ENCODE results near the gene C18orf63.
"Not testable (repeated sequence)": the region's sequence is repeated elsewhere in the genome, so short reads cannot be mapped to it uniquely, and the experiment has no call there.

The C18orf63 gene

DNA sequence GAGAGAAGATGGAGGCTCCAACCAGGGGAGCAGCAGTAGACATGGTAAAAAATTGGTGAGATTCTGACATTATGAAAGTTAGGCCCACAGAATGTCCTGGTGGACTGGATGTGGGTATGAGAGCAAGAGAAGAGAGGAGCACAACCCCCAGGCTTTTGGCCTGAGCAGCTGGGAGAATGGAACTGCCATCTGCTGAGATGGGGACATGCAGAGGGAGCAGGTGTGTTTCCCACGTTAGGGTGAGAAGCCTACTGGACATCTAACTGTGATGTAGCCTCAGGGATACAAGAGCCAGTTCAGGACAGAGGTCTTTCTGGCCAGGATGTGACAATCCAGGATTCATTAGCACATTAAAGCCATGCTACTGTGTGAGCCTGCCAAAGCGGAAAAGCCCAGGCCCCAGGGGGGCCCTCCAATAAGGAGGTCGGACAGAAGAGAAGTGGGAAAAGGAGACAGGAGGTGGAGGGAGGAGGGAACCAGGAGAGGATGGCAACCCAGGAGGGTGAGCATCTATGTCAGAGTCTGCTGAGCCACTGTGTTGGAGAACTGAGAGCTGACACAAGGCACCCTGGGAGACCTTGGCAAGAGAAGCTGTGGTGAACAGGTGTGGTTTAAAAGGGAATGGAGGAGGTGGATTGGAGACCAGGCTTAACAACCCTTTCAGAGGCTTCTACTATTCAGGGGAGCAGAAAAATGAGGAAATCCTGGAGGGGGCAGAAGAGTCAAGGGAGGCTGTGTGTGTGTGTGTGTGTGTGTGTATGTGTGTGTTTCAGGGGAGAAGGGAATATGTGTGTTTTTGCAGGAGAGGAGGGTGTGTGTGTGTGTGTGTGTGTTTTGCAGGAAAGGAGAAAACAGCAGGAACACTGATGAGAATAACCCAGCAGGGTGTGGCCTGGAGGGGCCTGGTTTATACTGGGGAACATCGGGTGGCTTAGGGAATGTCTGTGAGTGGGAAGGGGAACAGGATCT lies 34.3 kb upstream of the C18orf63 start:
- no peak overlapping the region for H3K4me3 Mint-ChIP-seq
- H3K36me3 Mint-ChIP-seq (ENCODE audit: insufficient read depth), result peaks cover 2% of the 10 kb centered on the region
- H3K4me1 Mint-ChIP-seq, result peaks cover 17% of the 10 kb centered on the region
- H3K27me3 Mint-ChIP-seq, result no peaks in the 10 kb centered on the region
- no peak for ATAC-seq (replicated peaks; ENCODE audit: extremely low read depth, poor library complexity, severe bottlenecking)
- DNase-seq (ENCODE audit: low spot score in 2 of 2), result no peak
- H3K27ac Mint-ChIP-seq (ENCODE audit: low read depth), result no peak overlapping the region
- no peaks in the 10 kb centered on the region for H3K9me3 Mint-ChIP-seq

DNA sequence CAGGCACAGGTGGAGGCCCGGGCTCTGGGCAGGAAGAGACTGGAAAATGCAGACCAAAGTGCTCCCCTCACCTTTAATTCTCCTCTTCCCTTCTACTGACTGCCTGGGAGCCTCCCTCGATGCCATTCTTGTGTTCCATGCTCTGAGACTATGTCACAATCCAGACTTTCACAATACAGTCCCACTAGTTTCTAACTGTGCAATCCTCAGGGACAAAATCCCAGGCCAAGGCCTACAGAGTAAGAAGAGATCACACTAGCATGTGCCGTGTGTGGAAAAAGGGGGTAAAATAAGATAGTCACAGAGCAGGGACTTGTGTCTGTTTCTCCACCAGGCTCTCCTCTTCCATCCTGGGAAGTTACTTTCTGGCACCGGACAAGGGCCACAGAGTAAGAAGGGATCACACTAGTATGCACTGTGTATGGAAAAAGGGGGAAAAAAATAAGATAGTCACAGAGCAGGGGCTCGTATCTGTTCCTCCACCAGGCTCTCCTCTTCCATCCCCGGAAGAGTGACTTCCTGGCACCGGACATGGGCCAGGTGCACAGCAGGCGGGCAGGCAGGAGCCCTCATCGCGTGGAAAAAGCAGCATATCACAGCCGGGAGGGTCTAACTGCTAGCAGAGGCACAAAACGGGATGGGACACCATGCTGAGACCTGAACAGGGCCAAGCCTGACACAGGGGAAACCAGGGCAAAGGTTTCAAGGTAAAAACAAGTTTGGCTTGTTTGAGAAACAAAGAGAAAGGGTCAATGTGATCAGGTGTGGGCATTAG lies 33.5 kb upstream of the C18orf63 start:
- Mint-ChIP-seq H3K36me3 (ENCODE audit: insufficient read depth) (peaks cover 2% of the 10 kb centered on the region), H3K27ac (ENCODE audit: low read depth) (no peak overlapping the region), H3K9me3 (no peaks in the 10 kb centered on the region), H3K4me1 (peaks cover 17% of the 10 kb centered on the region), H3K4me3 (no peak overlapping the region), H3K27me3 (no peaks in the 10 kb centered on the region)
- ATAC-seq (replicated peaks; ENCODE audit: extremely low read depth, poor library complexity, severe bottlenecking) (no peak), DNase-seq (ENCODE audit: low spot score in 2 of 2) (no peak)

DNA sequence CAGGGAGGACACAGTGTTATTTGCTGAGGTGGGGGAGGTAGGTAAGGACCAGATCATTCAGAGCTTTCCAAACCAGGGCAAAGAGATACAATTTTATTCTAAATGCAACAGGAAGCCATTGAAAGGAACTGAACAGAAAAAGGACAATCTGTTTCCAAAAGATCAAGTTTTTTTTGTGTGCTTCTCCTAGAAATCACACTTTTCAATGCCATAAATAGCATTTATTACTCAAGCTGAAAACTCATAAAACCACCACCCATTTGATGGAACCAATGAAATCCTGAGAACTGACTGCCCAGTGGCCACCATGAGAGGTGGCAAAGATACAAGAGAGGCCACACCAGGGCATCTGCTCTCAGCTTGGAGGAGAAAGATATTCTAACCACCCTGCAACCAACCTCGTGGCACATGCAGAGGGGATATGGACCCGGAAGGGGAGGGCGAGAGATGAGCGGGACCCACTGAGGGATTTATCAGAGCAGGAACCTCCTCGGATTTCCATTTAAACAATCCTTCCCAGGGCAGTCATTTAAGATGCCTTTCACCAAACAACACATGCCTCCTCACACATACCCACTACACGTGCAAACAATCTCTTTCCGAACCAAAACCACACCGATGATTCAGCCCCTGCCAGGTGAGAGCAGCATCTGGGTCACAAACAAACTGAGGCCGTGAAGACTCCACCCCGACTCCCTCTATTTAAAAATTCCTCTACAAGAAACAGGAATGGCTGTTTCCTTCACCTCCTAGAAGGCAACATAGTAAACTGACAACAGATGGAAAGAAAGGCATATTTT lies 32.7 kb upstream of the C18orf63 start:
- ATAC-seq (replicated peaks; ENCODE audit: extremely low read depth, poor library complexity, severe bottlenecking) (no peak), DNase-seq (ENCODE audit: low spot score in 2 of 2) (no peak)
- H3K4me3 Mint-ChIP-seq, result no peak overlapping the region
- no peaks in the 10 kb centered on the region for H3K9me3 Mint-ChIP-seq
- H3K27ac Mint-ChIP-seq (ENCODE audit: low read depth), result no peak overlapping the region
- H3K36me3 Mint-ChIP-seq (ENCODE audit: insufficient read depth), result peaks cover 2% of the 10 kb centered on the region
- peaks cover 17% of the 10 kb centered on the region for H3K4me1 Mint-ChIP-seq
- no peaks in the 10 kb centered on the region for H3K27me3 Mint-ChIP-seq

DNA sequence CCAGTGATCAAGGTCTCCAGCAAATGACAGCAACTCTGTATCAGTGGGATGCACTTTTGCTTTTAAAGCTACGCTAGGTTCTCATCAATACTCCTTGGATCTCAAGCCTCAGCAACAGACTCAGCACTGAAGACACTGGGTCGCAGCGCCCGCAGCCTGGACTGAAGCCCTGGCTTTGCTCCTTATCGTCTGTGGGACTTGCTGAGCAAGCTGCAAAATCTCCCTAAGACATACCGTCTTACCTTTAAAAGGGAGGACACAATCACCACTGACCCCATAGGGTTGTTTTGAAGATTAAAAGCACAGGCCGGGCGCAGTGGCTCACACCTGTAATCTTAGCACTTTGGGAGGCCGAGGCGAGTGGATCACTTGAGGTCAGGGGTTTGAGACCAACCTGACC lies 32.0 kb upstream of the C18orf63 start:
- Mint-ChIP-seq H3K27me3 (no peaks in the 10 kb centered on the region), H3K4me1 (peaks cover 17% of the 10 kb centered on the region), H3K9me3 (no peaks in the 10 kb centered on the region), H3K36me3 (ENCODE audit: insufficient read depth) (peaks cover 2% of the 10 kb centered on the region), H3K4me3 (no peak overlapping the region), H3K27ac (ENCODE audit: low read depth) (no peak overlapping the region)
- DNase-seq (ENCODE audit: low spot score in 2 of 2) (no peak), ATAC-seq (replicated peaks; ENCODE audit: extremely low read depth, poor library complexity, severe bottlenecking) (no peak)

GRCh38 chr18:74284191-74284979 lies 31.3 kb upstream of the C18orf63 start:
- Mint-ChIP-seq H3K4me3 (no peak overlapping the region), H3K27ac (ENCODE audit: low read depth) (no peak overlapping the region), H3K4me1 (peaks cover 17% of the 10 kb centered on the region), H3K36me3 (ENCODE audit: insufficient read depth) (peaks cover 2% of the 10 kb centered on the region), H3K27me3 (no peaks in the 10 kb centered on the region), H3K9me3 (no peaks in the 10 kb centered on the region)
- ATAC-seq (replicated peaks; ENCODE audit: extremely low read depth, poor library complexity, severe bottlenecking) (no peak), DNase-seq (ENCODE audit: low spot score in 2 of 2) (no peak)

DNA sequence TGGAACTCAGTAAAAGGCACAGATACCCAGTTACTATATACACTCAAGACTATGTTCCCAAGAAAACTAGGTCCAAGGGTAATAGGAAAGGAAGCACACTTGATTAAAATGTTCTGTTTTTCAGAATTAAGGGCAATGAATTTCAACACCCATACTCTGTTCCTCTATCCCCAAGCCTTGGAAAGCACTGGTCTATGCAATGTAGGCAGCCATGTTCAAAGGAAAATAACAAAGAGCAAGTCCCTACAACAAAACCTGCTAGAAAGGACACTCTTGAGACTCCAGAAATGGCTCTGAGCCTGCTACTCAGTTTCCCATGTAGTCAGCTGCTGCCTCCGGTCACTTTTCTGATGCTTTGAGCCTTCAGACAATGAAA lies 30.7 kb upstream of the C18orf63 start:
- H3K4me1 Mint-ChIP-seq, result peaks cover 17% of the 10 kb centered on the region
- DNase-seq (ENCODE audit: low spot score in 2 of 2) (no peak), ATAC-seq (replicated peaks; ENCODE audit: extremely low read depth, poor library complexity, severe bottlenecking) (no peak)
- H3K27me3 Mint-ChIP-seq, result no peaks in the 10 kb centered on the region
- no peak overlapping the region for H3K27ac Mint-ChIP-seq (ENCODE audit: low read depth)
- H3K4me3 Mint-ChIP-seq, result no peak overlapping the region
- no peaks in the 10 kb centered on the region for H3K9me3 Mint-ChIP-seq
- H3K36me3 Mint-ChIP-seq (ENCODE audit: insufficient read depth), result peaks cover 2% of the 10 kb centered on the region

DNA sequence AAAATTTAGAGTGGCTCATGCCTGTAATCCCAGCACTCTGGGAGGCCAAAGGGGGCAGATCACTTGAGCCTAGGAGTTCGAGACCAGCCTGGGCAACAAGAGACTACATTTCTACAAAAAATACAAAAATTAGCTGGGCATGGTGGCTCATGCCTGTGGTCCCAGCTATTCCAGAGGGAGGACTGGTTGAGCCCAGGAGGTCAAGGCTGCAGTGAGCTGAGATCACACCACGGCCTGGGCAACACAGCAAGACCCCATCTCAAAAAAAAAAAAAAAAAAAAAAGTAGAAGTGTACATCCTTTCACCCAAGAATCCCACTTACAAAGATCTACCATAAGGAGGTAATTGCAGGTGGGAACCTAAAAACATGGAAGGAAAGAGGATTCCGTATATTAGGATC lies 30.1 kb upstream of the C18orf63 start:
- peaks cover 17% of the 10 kb centered on the region for H3K4me1 Mint-ChIP-seq
- H3K36me3 Mint-ChIP-seq (ENCODE audit: insufficient read depth); H3K27me3 Mint-ChIP-seq; H3K4me3 Mint-ChIP-seq; DNase-seq (ENCODE audit: low spot score in 2 of 2); H3K27ac Mint-ChIP-seq (ENCODE audit: low read depth); H3K9me3 Mint-ChIP-seq; ATAC-seq (replicated peaks; ENCODE audit: extremely low read depth, poor library complexity, severe bottlenecking): not testable (repeated sequence)

DNA sequence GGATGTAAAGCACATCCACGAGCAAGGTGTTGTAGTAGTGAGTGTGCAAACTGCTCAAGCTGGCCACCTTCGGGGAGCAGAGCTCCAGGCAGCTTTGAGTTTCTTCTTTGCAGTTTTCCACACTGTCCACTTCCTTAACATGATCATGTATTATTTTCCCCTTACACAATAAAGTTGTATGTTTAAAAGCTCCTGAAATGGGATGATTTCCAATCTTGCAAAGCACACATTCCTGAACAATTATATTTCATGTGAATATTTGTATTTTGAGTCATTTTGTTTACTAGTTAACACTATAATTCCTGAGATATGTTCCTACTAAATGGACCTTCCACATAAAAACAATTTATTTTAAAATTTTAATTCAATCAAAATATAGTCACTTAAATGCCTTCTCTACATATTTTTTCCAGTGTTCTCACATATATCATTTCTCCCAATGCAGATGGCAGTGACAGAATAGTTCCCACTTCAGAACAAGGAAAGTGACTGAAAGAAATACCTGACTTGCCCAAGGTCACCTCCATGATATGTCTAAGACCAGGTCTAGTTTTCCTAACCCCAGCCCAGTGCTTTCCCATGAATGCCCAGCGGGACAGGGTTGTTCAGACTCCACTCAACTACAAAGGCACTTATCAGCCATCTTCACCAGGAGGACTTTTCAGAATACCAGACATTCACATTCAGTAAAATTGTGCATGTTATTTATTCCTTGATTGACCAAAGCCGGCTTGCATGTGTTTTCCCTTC lies 29.4 kb upstream of the C18orf63 start:
- Mint-ChIP-seq H3K9me3 (no peaks in the 10 kb centered on the region), H3K4me3 (no peak overlapping the region), H3K36me3 (ENCODE audit: insufficient read depth) (peaks cover 2% of the 10 kb centered on the region), H3K27me3 (no peaks in the 10 kb centered on the region), H3K4me1 (peaks cover 17% of the 10 kb centered on the region), H3K27ac (ENCODE audit: low read depth) (no peak overlapping the region)
- ATAC-seq (replicated peaks; ENCODE audit: extremely low read depth, poor library complexity, severe bottlenecking) (no peak), DNase-seq (ENCODE audit: low spot score in 2 of 2) (no peak)

DNA sequence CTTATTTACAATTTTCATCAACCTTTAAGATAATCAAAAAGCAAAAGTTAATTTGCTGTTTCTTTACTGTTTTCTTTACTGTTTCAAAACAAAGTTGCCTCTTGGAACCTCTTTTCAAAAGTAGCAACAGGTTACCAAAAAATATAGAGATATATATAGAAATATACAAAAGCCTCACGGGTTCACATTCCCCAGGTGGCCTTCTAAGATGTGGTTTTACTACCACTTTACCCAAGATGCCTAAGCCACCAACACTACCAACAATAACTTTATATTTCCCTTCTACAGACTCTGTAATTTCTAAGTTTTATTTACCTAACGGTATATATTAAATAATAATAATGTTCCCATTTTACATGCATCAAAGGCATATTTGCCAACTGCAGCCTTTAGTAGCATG lies 28.8 kb upstream of the C18orf63 start:
- H3K4me1 Mint-ChIP-seq, result peaks cover 21% of the 10 kb centered on the region
- ATAC-seq (replicated peaks; ENCODE audit: extremely low read depth, poor library complexity, severe bottlenecking) (no peak), DNase-seq (ENCODE audit: low spot score in 2 of 2) (no peak)
- peaks cover 4% of the 10 kb centered on the region for H3K36me3 Mint-ChIP-seq (ENCODE audit: insufficient read depth)
- no peaks in the 10 kb centered on the region for H3K9me3 Mint-ChIP-seq
- H3K27ac Mint-ChIP-seq (ENCODE audit: low read depth), result no peak overlapping the region
- H3K27me3 Mint-ChIP-seq, result no peaks in the 10 kb centered on the region
- H3K4me3 Mint-ChIP-seq, result no peak overlapping the region

GRCh38 chr18:74288041-74288440 lies 27.6 kb upstream of the C18orf63 start:
- no peak for DNase-seq (ENCODE audit: low spot score in 2 of 2)
- Mint-ChIP-seq H3K27me3 (no peaks in the 10 kb centered on the region), H3K4me3 (no peak overlapping the region), H3K9me3 (no peaks in the 10 kb centered on the region), H3K4me1 (peaks cover 13% of the 10 kb centered on the region), H3K27ac (ENCODE audit: low read depth) (no peak overlapping the region), H3K36me3 (ENCODE audit: insufficient read depth) (peaks cover 6% of the 10 kb centered on the region)
- no peak for ATAC-seq (replicated peaks; ENCODE audit: extremely low read depth, poor library complexity, severe bottlenecking)

DNA sequence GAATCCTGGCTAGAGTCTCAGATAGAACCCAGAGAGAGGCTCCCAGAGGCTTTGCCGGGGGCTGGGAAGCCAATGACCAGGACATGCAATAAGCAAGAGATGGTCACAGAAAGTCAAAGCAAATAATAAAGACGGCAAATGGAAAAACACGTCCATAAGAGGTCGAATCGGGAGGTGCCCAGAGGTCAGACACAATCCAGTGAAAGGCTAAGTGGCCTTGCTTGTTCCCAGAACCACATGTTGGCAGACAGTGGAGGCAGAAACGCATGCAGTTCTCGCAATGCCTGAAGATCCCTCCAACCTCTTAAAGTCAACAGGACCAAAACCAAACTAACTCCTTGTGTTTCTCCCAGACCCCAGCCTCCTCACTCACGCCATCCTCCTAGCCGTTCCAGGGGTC lies 26.9 kb upstream of the C18orf63 start:
- ATAC-seq (replicated peaks; ENCODE audit: extremely low read depth, poor library complexity, severe bottlenecking) (no peak), DNase-seq (ENCODE audit: low spot score in 2 of 2) (no peak)
- Mint-ChIP-seq H3K36me3 (ENCODE audit: insufficient read depth) (peaks cover 6% of the 10 kb centered on the region), H3K4me3 (no peak overlapping the region), H3K9me3 (no peaks in the 10 kb centered on the region), H3K4me1 (peaks cover 7% of the 10 kb centered on the region), H3K27me3 (no peaks in the 10 kb centered on the region), H3K27ac (ENCODE audit: low read depth) (no peak overlapping the region)
